Dedifferentiated amniotic fluid mesenchymal stem cell (primary cell): ENCODE data around the gene ALPI.
"Not testable (repeated sequence)": the region's sequence is repeated elsewhere in the genome, so short reads cannot be mapped to it uniquely, and the experiment has no call there.

ENCODE experiments used
- DNase-seq: peaks from one replicate; pipeline ENCODE4 v3.0.0-alpha.2; 2016; ENCODE audit errors: extremely low spot score

Gene ALPI

GRCh38 chr2:232441922-232442321, 14.0 kb upstream of the ALPI start:
- DNase-seq: not testable (repeated sequence)

- not testable (repeated sequence) for DNase-seq
Measured at GRCh38 chr2:232442431-232442830, 13.5 kb upstream of the ALPI start.

GRCh38 chr2:232443047-232443446, 12.9 kb upstream of the ALPI start:
- DNase-seq: not testable (repeated sequence)

GRCh38 chr2:232443669-232444408, 12.1 kb upstream of the ALPI start:
- not testable (repeated sequence) for DNase-seq

- DNase-seq: peak; percentile 32
Measured at GRCh38 chr2:232444409-232445148, 11.4 kb upstream of the ALPI start.

GRCh38 chr2:232445149-232445885, 10.6 kb upstream of the ALPI start:
- not testable (repeated sequence) for DNase-seq

DNA sequence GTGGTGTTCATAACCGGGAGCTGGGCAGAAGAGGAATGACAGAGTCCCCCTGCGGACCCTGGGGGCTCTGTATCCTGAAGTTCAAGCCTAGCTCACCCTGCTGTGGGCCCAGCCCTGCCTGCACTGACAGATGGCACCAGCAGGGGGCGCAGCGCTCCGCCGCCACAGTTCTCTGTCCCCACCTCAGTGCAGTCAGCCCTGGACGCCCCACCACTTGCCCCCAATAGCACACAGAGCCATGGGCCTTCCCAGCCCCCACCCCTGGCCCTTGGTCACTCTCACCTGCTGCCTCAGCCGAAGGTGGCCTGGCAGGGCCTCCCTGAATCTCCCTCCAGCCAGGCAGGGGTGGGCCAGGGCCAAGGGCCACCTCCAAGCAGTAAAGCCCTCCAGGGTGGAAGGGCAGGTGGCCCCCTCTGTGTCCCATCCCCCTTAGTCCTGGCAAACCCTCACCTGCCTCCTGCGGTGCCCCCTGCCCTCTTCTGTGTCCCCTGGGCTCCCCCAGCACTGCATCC, 9.6 kb upstream of the ALPI start:
- DNase-seq: not testable (repeated sequence)

- no peak for DNase-seq
Measured at GRCh38 chr2:232447091-232447620, 8.8 kb upstream of the ALPI start.

DNA sequence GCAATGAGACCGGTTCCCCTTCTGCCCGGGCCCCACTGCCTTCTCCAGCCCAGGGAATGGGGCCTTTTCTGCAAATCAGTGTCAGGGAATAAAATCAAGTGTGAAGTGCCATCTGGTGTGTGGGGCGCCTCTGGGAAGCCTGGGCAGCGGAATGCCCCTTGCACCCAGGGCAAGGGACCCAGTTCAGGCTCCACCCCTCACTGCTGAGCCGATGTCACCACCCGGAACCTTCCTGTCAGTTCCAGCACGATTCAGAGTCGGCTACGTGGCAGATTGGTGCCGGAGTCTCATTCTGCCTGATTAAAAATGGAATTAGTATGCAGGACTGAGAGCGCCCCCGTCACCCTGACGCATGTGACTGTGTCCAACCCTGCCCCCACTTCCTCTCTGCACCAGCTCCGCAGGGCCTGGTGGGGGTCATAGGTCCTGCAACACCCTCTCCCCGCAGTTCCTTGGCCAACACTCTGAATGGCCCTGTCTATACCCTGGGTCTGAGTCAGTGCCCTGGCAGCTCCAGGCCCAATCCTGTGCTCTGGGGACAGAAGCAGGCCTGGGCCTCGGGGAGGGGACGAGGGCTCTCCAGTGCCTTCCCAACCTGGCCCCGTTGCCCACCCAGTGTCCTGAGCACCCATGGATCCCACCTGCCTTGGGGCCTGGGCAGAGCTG, 8.2 kb upstream of the ALPI start:
- no peak for DNase-seq

DNA sequence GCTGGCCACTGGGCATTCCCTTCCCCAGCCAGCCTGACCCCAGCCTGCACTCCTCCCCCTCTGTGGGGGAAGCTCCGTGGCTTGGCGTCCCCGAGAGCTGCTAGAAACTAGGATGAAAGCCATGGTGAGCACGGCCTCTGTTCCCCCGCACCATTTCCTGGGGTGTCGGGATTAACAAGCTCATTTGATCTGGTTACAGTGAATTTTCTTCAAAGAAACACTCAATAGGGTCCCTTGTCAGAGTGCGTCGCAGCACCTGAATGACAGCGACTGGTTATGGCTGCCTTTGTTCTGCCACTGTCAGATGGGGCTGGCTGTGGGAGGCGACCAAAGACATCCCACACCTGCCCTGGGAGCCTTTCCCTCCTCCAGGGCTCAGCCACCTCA, 7.7 kb upstream of the ALPI start:
- no peak for DNase-seq

- DNase-seq: no peak
Measured at GRCh38 chr2:232449964-232450363, 6.0 kb upstream of the ALPI start.

DNA sequence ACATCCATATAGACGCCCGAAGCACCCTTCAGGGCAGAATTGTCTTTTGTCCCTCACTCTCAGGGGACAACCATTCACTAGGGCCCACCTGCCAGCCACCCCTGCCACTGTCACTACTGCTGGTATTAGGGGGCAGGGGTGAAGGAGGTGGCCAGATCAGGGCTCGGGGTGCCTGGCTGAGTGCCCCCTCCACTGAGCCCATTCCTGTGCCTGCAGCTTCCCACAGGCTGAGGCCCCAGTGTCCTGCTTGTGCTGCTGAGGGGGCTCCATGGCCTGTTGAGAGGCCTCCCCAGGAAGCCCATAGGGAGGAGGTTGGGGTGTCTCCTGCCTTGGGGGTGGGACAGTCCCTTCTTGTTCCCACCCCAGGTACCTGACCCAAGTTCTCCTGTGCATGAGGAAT, 4.3 kb upstream of the ALPI start:
- DNase-seq: not testable (repeated sequence)

DNA sequence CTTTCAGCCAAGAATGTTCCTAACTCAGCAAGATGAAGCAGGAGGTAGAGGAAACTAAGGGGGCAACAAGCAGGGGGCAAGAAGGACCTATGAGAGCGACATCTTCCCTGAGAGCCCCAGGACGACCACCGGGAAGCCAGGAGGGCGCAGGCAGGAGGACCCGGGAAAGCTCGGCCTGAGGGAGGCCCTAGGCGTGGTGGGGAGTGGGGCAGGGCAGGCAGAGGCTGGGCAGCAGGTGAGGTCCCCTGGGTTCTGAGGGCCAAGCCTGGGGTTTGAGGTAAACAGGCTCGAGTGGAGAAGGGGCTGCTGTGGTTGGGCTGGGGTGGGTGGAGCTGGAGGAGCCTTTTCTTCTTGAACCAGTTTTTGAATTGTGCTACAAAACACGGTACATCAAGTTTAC, 1.3 kb upstream of the ALPI start:
- no peak for DNase-seq

DNA sequence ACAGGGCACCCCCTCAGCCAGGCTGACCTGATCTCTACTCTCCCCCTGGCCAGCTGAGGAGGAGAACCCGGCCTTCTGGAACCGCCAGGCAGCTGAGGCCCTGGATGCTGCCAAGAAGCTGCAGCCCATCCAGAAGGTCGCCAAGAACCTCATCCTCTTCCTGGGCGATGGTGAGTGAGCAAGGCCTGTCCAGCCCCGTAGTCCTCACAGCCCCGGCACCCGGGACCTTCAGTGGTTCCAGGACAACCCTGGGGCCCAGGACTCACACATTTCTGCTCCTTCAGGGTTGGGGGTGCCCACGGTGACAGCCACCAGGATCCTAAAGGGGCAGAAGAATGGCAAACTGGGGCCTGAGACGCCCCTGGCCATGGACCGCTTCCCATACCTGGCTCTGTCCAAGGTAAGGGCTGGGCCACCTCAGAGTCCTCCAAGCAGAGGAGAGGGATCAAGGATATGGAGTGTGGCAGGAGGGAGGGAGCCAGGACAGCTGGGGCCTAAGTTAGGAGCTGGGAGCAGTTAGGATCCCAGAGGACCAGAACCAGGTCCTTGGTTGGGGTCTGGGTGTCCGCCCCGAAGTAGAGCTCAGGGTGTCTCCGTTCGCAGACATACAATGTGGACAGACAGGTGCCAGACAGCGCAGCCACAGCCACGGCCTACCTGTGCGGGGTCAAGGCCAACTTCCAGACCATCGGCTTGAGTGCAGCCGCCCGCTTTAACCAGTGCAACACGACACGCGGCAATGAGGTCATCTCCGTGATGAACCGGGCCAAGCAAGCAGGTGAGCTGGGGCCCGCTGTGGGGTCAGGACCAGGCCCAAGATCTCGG, 555 bp downstream of the ALPI start:
- DNase-seq: no peak

GRCh38 chr2:232457121-232458011, 1.4 kb downstream of the ALPI start:
- DNase-seq: no peak

GRCh38 chr2:232458051-232458660, 2.2 kb downstream of the ALPI start:
- no peak for DNase-seq

- no peak for DNase-seq
Measured at GRCh38 chr2:232458661-232459418, 2.9 kb downstream of the ALPI start.

- DNase-seq: no peak
Measured at GRCh38 chr2:232459419-232460035, 3.6 kb downstream of the ALPI start.
